Endothelial cell of umbilical vein (primary cell): ENCODE measurements around the gene EFNA5. TPM values are rescaled to one million over a fixed set of nuclear protein-coding genes. Genes with fewer than 3 reads are reported as not detected.

ENCODE experiments used
- BruUV-seq: library from RNA; stranded (reverse); fragments of 400-500 nt; replicated peaks from 2 replicates; lab custom pipeline; 2021; lab: Mats Ljungman, UMichigan
- CTCF ChIA-PET: fragments of 300-600, 350-600 bp; sonication (Branson Sonifier 250); formaldehyde crosslinking; loops from one replicate; lab custom pipeline; 2021; ENCODE audit warnings: antibody characterized with exemption, inconsistent platforms; lab: Charles Lee
- POLR2A ChIA-PET: fragments of 300-600, 350-600 bp; sonication (Branson Sonifier 250); formaldehyde crosslinking; loops from one replicate; lab custom pipeline; 2021; ENCODE audit warnings: antibody characterized with exemption, inconsistent platforms; lab: Charles Lee
- DNase-seq: peaks from one replicate; pipeline ENCODE4 v3.0.0-alpha.2; 2011; ENCODE audit warnings: low read depth, low spot score
- FAIRE-seq: peaks from 2 replicates; lab custom pipeline; 2011; peaks lifted over from hg19 to GRCh38; lab: Jason Lieb, UNC
- H2AFZ ChIP-seq: 2 replicates; pipeline ENCODE4 v1.6.0; 2012; ENCODE audit warnings: low read depth, low read length, control low read depth, inconsistent platforms
- H3K27ac ChIP-seq: 2 replicates; pipeline ENCODE4 v1.5.1; 2011; ENCODE audit warnings: low read depth, mild to moderate bottlenecking, control low read depth, low read length, moderate library complexity; ENCODE audit not compliant: insufficient read depth
- H3K27me3 ChIP-seq, 2 experiments: 2 replicates each; pipeline versions ENCODE4 v1.6.0 to v1.6.1; 2011; ENCODE audit warnings: low read length in 2 of 2, mixed read lengths in 1 of 2; ENCODE audit not compliant: control insufficient read depth in 2 of 2, insufficient read depth in 2 of 2
- H3K36me3 ChIP-seq, 2 experiments: 2 replicates in 1 of 2; 3 replicates in 1 of 2; pipeline ENCODE4 v1.5.1; 2011; ENCODE audit warnings: low read length in 2 of 2, mild to moderate bottlenecking in 1 of 2, moderate library complexity in 1 of 2; ENCODE audit not compliant: control insufficient read depth in 2 of 2, insufficient read depth in 2 of 2; ENCODE audit errors: extremely low read depth in 1 of 2
- H3K4me1 ChIP-seq: 3 replicates; pipeline ENCODE4 v1.5.1; 2011; ENCODE audit warnings: mild to moderate bottlenecking, low read length; ENCODE audit not compliant: control insufficient read depth, insufficient read depth; ENCODE audit errors: extremely low read depth
- H3K4me2 ChIP-seq: 2 replicates; pipeline ENCODE4 v1.6.1; 2011; ENCODE audit warnings: low read length, control low read depth, mixed read lengths; ENCODE audit not compliant: insufficient read depth
- H3K4me3 ChIP-seq, 3 experiments: fragments of 200-600 bp in 1 of 3; sonication (generic), shearing (Covaris generic) in 1 of 3; replicated peaks in 1 of 3; 2 replicates each; pipeline ENCODE4 v1.5.1; 2011 to 2016; ENCODE audit warnings: control low read depth in 3 of 3, low read length in 3 of 3, mild to moderate bottlenecking in 2 of 3, inconsistent platforms in 1 of 3, low read depth in 1 of 3, moderate library complexity in 1 of 3; ENCODE audit not compliant: insufficient read depth in 1 of 3
- H3K79me2 ChIP-seq: 2 replicates; pipeline ENCODE4 v1.6.0; 2012; ENCODE audit warnings: low read length, inconsistent platforms; ENCODE audit not compliant: control insufficient read depth, insufficient read depth
- H3K9ac ChIP-seq: replicated peaks from 2 replicates; pipeline ENCODE3; 2011; ENCODE audit warnings: low read length, control low read depth; ENCODE audit not compliant: insufficient read depth; ENCODE audit errors: extremely low read depth
- H3K9me1 ChIP-seq: replicated peaks from 3 replicates; pipeline ENCODE4 v1.6.0; 2011; ENCODE audit warnings: mild to moderate bottlenecking, low read length; ENCODE audit not compliant: control insufficient read depth, insufficient read depth; ENCODE audit errors: extremely low read depth
- H3K9me3 ChIP-seq: replicated peaks from 2 replicates; pipeline ENCODE4 v1.5.1; 2012; ENCODE audit warnings: low read length, inconsistent platforms; ENCODE audit not compliant: control insufficient read depth, insufficient read depth
- H4K20me1 ChIP-seq: replicated peaks from 2 replicates; pipeline ENCODE3; 2011; ENCODE audit warnings: mild to moderate bottlenecking, low read length; ENCODE audit not compliant: control insufficient read depth, insufficient read depth; ENCODE audit errors: extremely low read depth
- EZH2 ChIP-seq: IDR thresholded peaks from 2 replicates; pipeline ENCODE4 v1.6.1; 2012; ENCODE audit warnings: borderline replicate concordance, low read depth, mild to moderate bottlenecking, moderate library complexity, low read length, inconsistent platforms; ENCODE audit not compliant: severe bottlenecking
- FOS ChIP-seq: IDR thresholded peaks from 2 replicates; pipeline ENCODE4 v1.6.1; 2011; ENCODE audit warnings: mild to moderate bottlenecking, low read length, moderate library complexity, borderline replicate concordance; ENCODE audit not compliant: insufficient read depth
- GATA2 ChIP-seq: IDR thresholded peaks from 2 replicates; pipeline ENCODE4 v1.7.0; 2011; ENCODE audit warnings: low read depth, mild to moderate bottlenecking, moderate library complexity, mixed read lengths, low read length; ENCODE audit not compliant: insufficient read length, insufficient read depth
- JUN ChIP-seq: IDR thresholded peaks from 2 replicates; pipeline ENCODE4 v1.6.1; 2011; ENCODE audit warnings: borderline replicate concordance, low read depth; ENCODE audit not compliant: insufficient read length, insufficient read depth
- MYC ChIP-seq: IDR thresholded peaks from one replicate; pipeline ENCODE4 v1.6.1; 2011; ENCODE audit warnings: mild to moderate bottlenecking, low read depth, low read length
- POLR2A ChIP-seq: IDR thresholded peaks from 2 replicates; pipeline ENCODE4 v1.6.1; 2012; ENCODE audit warnings: low read depth, mild to moderate bottlenecking, control low read depth, low read length
- POLR2AphosphoS5 ChIP-seq: IDR thresholded peaks from 2 replicates; pipeline ENCODE4 v1.6.1; 2012; ENCODE audit warnings: low read depth, mild to moderate bottlenecking, control low read depth, low read length, moderate library complexity; ENCODE audit not compliant: insufficient read depth
- dilution Hi-C: fragments of 300-500 bp; cut with MboI; formaldehyde crosslinking; loops from one replicate; pipeline ENCODE4 v1.15.0; 2019; ENCODE audit warnings: low sequenced_read_pairs; ENCODE audit not compliant: extremely low pct_ligation_motif_present
- intact Hi-C: fragments of 100-400 bp; cut with micrococcal nuclease; formaldehyde crosslinking; loops from one replicate; pipeline ENCODE4 v1.10.0; 2022
- polyA plus RNA-seq, 4 experiments: library from polyadenylated mRNA; depleted of rRNA in 3 of 4; stranded (reverse) in 3 of 4; unstranded in 1 of 4; fragments of >200 nt; gene quantifications; 2 replicates each; pipeline versions ENCODE4 v1.2.1 to v1.2.3, GENCODE V29; 2011 to 2012; ENCODE audit warnings: missing spikeins in 1 of 4
- total RNA-seq: library from RNA; stranded (reverse); gene quantifications from 2 replicates; pipeline ENCODE4 v1.2.3, GENCODE V29; 2021
- TF ChIP-seq, protein P1 (sequence below): IDR thresholded peaks from 2 replicates; pipeline ENCODE4 v1.6.1; 2011; ENCODE audit not compliant: insufficient read depth, insufficient read length
- TF ChIP-seq, protein P2 (sequence below), 2 donors: IDR thresholded peaks; 1 replicate in 1 of 2; 2 replicates in 1 of 2; pipeline ENCODE4 v1.5.1; 2011; ENCODE audit warnings: low read length in 2 of 2, mild to moderate bottlenecking in 2 of 2, moderate library complexity in 2 of 2, control low read depth in 1 of 2, inconsistent platforms in 1 of 2, low read depth in 1 of 2; ENCODE audit not compliant: insufficient read depth in 1 of 2; ENCODE audit errors: extremely low read depth in 1 of 2

EFNA5 gene
- total and polyA plus RNA-seq, 2 donors (not counting 3 experiments of a cell fraction or from before 2014, with no cell fraction given): 13.6 to 22.1 TPM

DNA sequence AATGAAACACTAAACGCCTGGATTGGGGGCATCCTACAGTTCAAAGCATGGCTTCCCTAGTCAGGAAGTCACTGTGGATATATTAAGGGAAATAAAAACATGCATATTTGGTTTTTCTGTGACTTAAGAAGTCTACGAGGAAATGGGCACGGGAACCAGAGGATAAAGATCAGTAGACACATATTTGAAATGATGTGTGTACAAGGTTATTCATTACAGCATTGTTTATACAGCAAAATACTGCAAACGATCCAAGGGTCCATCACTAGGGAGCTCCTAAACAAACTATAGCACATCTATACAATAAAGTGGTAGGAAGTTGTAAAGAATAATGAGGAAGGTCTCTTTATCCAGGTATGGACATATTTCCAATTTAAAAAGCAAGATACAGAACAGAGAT is 71.8 kb downstream of the EFNA5 start:
- Histone ChIP-seq H3K27ac (no peak overlapping the region), H3K4me1 (peaks cover 8% of the 10 kb centered on the region), H4K20me1 (no peaks in the 10 kb centered on the region), H3K27me3 (no peaks in the 10 kb centered on the region), H3K9me3 (no peaks in the 10 kb centered on the region), H3K4me2 (peak overlapping the region; percentile 23), H2AFZ (no peak overlapping the region), H3K9ac (no peak overlapping the region), H3K9me1 (no peaks in the 10 kb centered on the region), H3K4me3 (no peak overlapping the region), H3K79me2 (peaks cover 2% of the 10 kb centered on the region), H3K36me3 (no peaks in the 10 kb centered on the region)
- FAIRE-seq: peak; percentile 28
- ChIA-PET CTCF (interaction anchor here (1.8 kb wide), 1 partner anchor 27 kb away, joined by 6 read pairs; no protein-coding TSS in a partner anchor), POLR2A (no interaction called here)
- dilution Hi-C loops: no loop called here
- DNase-seq: peak; percentile 22
- no peak for TF ChIP-seq FOS
- TF ChIP-seq, protein P1, sequence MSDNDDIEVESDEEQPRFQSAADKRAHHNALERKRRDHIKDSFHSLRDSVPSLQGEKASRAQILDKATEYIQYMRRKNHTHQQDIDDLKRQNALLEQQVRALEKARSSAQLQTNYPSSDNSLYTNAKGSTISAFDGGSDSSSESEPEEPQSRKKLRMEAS: no peak
- TF ChIP-seq JUN: no peak
- TF ChIP-seq POLR2AphosphoS5: no peak
- TF ChIP-seq, protein P2, sequence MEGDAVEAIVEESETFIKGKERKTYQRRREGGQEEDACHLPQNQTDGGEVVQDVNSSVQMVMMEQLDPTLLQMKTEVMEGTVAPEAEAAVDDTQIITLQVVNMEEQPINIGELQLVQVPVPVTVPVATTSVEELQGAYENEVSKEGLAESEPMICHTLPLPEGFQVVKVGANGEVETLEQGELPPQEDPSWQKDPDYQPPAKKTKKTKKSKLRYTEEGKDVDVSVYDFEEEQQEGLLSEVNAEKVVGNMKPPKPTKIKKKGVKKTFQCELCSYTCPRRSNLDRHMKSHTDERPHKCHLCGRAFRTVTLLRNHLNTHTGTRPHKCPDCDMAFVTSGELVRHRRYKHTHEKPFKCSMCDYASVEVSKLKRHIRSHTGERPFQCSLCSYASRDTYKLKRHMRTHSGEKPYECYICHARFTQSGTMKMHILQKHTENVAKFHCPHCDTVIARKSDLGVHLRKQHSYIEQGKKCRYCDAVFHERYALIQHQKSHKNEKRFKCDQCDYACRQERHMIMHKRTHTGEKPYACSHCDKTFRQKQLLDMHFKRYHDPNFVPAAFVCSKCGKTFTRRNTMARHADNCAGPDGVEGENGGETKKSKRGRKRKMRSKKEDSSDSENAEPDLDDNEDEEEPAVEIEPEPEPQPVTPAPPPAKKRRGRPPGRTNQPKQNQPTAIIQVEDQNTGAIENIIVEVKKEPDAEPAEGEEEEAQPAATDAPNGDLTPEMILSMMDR (IDR thresholded peaks at IDR 0.05; ENCODE audit: extremely low read depth in 1 of 2, insufficient read depth in 1 of 2, low read depth in 1 of 2, low read length in 2 of 2): no peak
- TF ChIP-seq POLR2A: no peak
- no peak for TF ChIP-seq MYC
- TF ChIP-seq GATA2: no peak
- TF ChIP-seq EZH2: no peak
- no TSS peak for BruUV-seq
- intact Hi-C loops: loop anchor here (2.0 kb wide), 1 partner anchor 22 kb away; no protein-coding TSS in a partner anchor
